Activated CD4-positive, alpha-beta T cell treated with anti-CD3 and anti-CD28 coated beads, Interleukin-2, amount 10 ng/mL, durations not matched to agents 24 days and 14 days (primary cell): ENCODE results near the gene HSPD1. TPM values are rescaled to one million over a fixed set of nuclear protein-coding genes. Genes with fewer than 3 reads are reported as not detected.

Source experiments
- DNase-seq: peaks from one replicate; pipeline ENCODE4 v3.0.0; 2022
- H3K27ac Mint-ChIP-seq: one replicate; pipeline ENCODE4 v1.8.0; 2022; ENCODE audit warnings: mild to moderate bottlenecking, mixed read lengths
- H3K27me3 Mint-ChIP-seq: one replicate; pipeline ENCODE4 v1.8.0; 2022; ENCODE audit warnings: mixed read lengths
- H3K36me3 Mint-ChIP-seq: one replicate; pipeline ENCODE4 v1.8.0; 2022; ENCODE audit warnings: low read depth, mild to moderate bottlenecking, mixed read lengths
- H3K4me1 Mint-ChIP-seq: one replicate; pipeline ENCODE4 v1.8.0; 2021; ENCODE audit warnings: mixed read lengths
- H3K4me3 Mint-ChIP-seq: one replicate; pipeline ENCODE4 v1.8.0; 2022; ENCODE audit warnings: mild to moderate bottlenecking, moderate library complexity, mixed read lengths
- H3K9me3 Mint-ChIP-seq: one replicate; pipeline ENCODE4 v1.8.0; 2021; ENCODE audit warnings: mixed read lengths
- intact Hi-C: fragments of 100-400 bp; cut with micrococcal nuclease; formaldehyde crosslinking; loops from one replicate; pipeline ENCODE4 v1.15.1; 2023
- total RNA-seq: library from RNA; stranded (reverse); gene quantifications from 2 replicates; pipeline ENCODE4 v1.2.3, GENCODE V29; 2022

The HSPD1 gene
- total RNA-seq, result 984 and 999 TPM in 2 replicates

DNA sequence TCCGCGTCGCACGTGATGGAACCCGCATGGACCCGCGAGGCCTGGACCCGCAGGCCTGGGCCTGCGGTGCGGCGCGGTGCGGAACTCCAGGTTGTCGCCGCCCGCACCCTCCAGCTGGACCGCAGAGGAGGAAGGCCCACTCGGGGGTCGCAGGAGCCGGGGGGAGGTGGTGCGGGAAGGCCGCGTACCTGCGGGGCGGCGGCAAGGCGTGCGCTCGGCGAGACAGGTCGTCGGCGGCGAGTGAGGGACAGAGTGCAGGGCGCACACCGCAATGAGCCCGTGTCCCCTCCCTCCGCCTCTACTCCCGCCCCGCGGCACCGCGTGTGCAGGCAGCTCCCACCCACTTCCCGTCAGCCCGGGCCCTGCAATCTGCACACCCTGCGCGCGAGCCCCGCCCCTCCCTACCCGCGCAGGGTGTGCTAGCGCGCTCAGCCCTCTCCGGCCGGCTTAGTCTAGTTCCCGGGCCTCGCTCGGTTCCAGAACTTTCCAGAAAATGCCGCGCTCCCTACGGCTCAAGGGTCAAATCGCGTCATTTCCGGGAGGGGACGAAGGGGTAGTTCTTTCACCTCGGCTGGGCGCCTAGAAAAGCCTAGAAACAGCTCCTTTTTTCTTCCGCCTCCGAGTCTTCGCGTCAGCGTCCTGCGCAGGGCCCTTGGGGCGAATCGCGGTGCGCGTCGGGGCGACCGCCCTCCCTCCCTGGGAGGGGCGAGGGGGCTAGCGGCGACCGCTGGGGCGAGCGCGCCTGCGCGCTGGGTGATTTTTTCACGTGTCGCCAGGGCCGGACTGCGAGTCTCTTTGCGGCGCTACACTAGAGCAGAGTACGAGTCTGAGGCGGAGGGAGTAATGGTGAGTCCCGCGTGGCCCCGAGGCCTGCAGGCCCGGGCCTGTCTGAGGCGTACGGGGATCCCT is at the start of gene HSPD1, which contains the start of gene HSPE1:
Gene HSPD1 (minus strand): TSS at position 247 of the 909 bp plus-strand sequence. CDS start 992 bp downstream, outside the sequence.
Gene HSPE1 (plus strand): TSS at position 786 of the 909 bp plus-strand sequence. CDS start 58 bp downstream, at position 844.
- peaks cover 41% of the 10 kb centered on the region for H3K4me1 Mint-ChIP-seq
- peak within 1 kb of the TSS; percentile 98 for H3K27ac Mint-ChIP-seq
- no peaks in the 10 kb centered on the region for H3K9me3 Mint-ChIP-seq
- no peaks in the 10 kb centered on the region for H3K27me3 Mint-ChIP-seq
- DNase-seq, result peak; percentile 99
- peak within 1 kb of the TSS; percentile 95 for H3K4me3 Mint-ChIP-seq
- peaks cover 85% of the 10 kb centered on the region for H3K36me3 Mint-ChIP-seq
- intact Hi-C loops, result loop anchor here (1.0 to 10.0 kb wide), 7 partner anchors 15 to 1325 kb away; partner anchors contain the start of genes COQ10B, MARS2, PGAP1 and SF3B1

DNA sequence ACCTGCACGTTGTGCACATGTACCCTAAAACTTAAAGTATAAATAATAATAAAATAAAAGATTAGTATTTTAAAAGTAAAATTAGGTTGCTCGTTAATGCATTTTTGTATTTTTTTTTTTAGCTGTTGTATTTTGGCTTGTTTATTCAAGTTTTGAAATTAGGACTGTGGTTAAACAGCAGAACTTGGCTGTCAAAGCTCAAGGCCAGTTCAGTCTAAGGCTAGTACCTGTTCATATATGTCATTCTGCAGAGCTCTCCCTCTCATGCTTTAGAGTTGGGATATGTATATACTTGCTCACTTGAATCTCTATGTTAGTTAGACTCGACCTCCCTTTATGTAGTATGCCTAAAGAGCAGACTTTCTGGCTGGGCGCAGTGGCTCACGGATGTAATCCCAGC is 48.9 kb upstream of the HSPD1 start:
- DNase-seq, result no peak
- Mint-ChIP-seq H3K27ac (no peak overlapping the region), H3K4me1 (no peaks in the 10 kb centered on the region), H3K4me3 (no peak overlapping the region), H3K36me3 (peaks cover 43% of the 10 kb centered on the region), H3K27me3 (no peaks in the 10 kb centered on the region), H3K9me3 (no peaks in the 10 kb centered on the region)
- intact Hi-C loops, result no loop called here

DNA sequence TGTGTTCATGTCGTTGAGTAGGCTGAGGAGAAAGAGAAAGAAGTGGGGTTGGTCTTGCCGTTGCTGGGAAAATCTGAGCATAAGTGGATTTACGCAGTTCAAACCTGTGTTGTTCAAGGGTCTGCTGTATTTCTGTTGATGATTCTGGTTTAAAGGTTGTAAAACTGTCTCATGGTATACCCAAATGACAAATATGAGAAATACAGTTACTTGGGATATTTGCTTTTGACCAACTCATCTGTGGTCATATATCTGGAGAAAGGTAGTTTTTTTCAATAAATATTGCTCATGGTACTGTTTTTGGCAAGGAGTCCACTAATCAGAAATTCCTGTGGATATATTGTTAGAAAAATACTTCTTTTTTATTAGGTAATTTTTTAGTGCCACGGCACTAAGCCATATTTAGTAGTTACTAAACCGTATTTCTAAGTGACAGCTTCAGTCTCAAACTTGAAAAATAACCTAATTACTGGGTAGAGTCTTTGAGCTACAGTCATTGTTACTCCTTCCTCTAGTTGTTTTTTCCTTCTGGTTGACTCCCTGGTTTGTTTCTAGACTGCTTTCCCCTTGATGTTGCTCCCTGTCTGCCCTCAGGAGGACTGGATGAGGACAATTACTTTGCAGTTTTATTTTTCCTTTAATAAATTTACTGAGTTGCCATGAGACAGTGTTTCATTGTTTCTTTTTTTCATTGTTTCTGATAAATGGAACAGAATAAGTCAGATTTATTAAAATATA is 47.7 kb upstream of the HSPD1 start:
- H3K27ac Mint-ChIP-seq, result no peak overlapping the region
- intact Hi-C loops, result no loop called here
- no peaks in the 10 kb centered on the region for H3K9me3 Mint-ChIP-seq
- no peak overlapping the region for H3K4me3 Mint-ChIP-seq
- H3K36me3 Mint-ChIP-seq, result peaks cover 42% of the 10 kb centered on the region
- no peaks in the 10 kb centered on the region for H3K4me1 Mint-ChIP-seq
- H3K27me3 Mint-ChIP-seq, result no peaks in the 10 kb centered on the region
- no peak for DNase-seq

DNA sequence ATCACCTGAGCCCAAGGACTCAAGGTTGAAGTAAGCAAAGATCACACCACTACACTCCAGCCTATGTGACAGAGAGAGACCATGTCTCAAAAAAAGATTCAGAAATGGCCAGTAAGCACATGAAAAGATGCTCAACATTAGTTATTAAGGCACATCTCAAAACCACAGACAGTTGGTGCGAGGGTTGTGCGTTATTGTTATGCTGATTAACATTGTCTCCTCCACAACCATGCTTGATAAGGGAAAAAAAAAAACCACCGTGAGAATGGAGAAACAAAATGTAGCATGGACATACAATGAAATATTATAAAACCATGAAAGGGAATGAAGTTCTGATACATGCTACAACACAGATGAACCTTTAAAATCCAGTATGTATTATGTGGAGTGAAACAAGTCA is 43.6 kb upstream of the HSPD1 start:
- H3K4me3 Mint-ChIP-seq, result no peak overlapping the region
- peaks cover 48% of the 10 kb centered on the region for H3K36me3 Mint-ChIP-seq
- H3K9me3 Mint-ChIP-seq, result no peaks in the 10 kb centered on the region
- H3K27ac Mint-ChIP-seq, result no peak overlapping the region
- H3K4me1 Mint-ChIP-seq, result peaks cover 6% of the 10 kb centered on the region
- H3K27me3 Mint-ChIP-seq, result no peaks in the 10 kb centered on the region
- intact Hi-C loops, result no loop called here
- DNase-seq, result no peak

DNA sequence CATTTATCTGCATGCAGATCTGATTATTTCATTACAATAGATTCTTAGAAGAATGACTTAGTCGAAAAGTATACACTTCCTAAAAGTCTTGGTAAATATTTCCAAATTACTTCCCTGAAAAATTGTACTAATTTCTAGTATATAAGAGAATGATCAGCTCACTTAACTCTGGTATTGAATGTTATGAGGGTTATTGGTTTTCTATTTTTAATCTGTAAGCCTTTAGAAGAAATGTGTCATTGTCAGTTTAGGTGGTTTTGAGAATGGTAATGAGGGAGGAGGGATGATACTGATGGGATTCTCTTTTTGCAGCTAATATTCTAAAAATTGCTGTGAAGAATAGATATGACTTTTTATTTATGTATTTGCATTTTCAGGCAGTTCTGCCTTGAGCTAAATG is 40.1 kb upstream of the HSPD1 start:
- Mint-ChIP-seq H3K36me3 (peaks cover 64% of the 10 kb centered on the region), H3K9me3 (no peaks in the 10 kb centered on the region), H3K4me1 (peaks cover 8% of the 10 kb centered on the region), H3K27ac (no peak overlapping the region), H3K27me3 (no peaks in the 10 kb centered on the region), H3K4me3 (no peak overlapping the region)
- intact Hi-C loops, result no loop called here
- no peak for DNase-seq

DNA sequence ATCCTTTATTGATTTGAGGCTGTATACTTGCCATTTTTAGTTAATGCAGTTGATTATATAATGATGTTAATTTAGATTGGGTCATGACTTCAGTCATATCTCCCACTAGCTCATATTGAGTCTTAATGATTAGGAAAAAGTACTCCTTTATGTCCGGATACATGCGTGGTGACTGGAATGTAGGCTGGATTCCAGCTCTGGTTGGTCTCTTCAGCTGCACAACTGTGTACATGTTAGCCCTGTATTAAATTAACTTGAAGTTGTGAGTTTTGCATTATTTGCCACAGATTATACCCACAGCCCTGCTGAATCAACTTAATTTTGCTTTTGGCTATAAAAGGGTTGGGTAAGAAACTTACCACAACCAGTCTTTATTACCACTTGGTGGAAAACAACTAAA is 38.8 kb upstream of the HSPD1 start:
- Mint-ChIP-seq H3K27ac (no peak overlapping the region), H3K4me3 (no peak overlapping the region), H3K4me1 (peaks cover 17% of the 10 kb centered on the region), H3K27me3 (no peaks in the 10 kb centered on the region), H3K9me3 (no peaks in the 10 kb centered on the region), H3K36me3 (peaks cover 63% of the 10 kb centered on the region)
- DNase-seq, result no peak
- intact Hi-C loops, result no loop called here

DNA sequence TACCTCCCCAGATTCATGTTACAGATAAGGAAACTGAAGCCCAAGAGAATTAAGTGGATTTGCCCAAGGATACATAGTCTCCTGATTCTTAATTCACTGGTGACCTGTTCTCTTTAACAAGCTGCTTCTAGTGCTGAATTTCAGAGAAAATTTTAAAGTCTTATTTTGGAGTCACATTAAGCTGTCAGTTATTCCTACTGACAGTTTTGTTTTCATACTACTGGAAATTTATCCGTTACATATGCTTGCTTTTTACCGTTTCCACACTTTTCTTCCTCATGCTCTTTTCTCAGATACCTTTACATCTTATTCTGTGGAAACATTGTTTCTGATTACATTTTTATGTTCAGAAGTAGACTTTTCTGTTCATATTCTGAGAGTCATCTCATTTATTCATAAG is 17.5 kb upstream of the HSPD1 start:
- peaks cover 17% of the 10 kb centered on the region for H3K36me3 Mint-ChIP-seq
- peak overlapping the region; percentile 91 for H3K27ac Mint-ChIP-seq
- H3K9me3 Mint-ChIP-seq, result no peaks in the 10 kb centered on the region
- intact Hi-C loops, result loop anchor here (2.0 to 10.0 kb wide), 2 partner anchors 18 to 258 kb away; no protein-coding TSS in a partner anchor
- DNase-seq, result peak; percentile 31
- H3K4me1 Mint-ChIP-seq, result peaks cover 24% of the 10 kb centered on the region
- H3K27me3 Mint-ChIP-seq, result no peaks in the 10 kb centered on the region
- peak overlapping the region; percentile 94 for H3K4me3 Mint-ChIP-seq

DNA sequence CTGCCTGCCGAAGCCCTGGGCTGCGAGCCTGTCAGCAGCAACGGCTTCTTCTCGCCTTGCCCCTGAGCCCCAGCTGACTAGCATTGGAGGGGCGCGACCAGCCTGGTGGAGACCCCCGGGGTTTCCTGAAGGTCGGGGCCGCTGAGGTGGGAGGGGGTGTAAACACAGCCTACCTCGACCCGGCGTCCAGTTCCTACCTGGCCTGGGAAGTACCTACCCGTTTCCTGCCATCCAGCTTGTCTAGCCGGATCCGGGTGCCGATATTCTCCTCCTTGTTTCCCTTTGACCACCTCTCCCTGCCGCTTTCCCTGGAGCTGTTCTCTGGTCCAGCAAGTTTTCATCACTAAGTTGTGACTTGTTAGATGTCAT is 16.7 kb upstream of the HSPD1 start:
- no peaks in the 10 kb centered on the region for H3K9me3 Mint-ChIP-seq
- peak; percentile 77 for DNase-seq
- H3K27me3 Mint-ChIP-seq, result no peaks in the 10 kb centered on the region
- H3K36me3 Mint-ChIP-seq, result peaks cover 12% of the 10 kb centered on the region
- H3K27ac Mint-ChIP-seq, result peak overlapping the region; percentile 91
- peaks cover 21% of the 10 kb centered on the region for H3K4me1 Mint-ChIP-seq
- intact Hi-C loops, result loop anchor here (1.0 to 10.0 kb wide), 4 partner anchors 18 to 258 kb away; partner anchors contain the start of genes COQ10B and MARS2
- peak overlapping the region; percentile 94 for H3K4me3 Mint-ChIP-seq

DNA sequence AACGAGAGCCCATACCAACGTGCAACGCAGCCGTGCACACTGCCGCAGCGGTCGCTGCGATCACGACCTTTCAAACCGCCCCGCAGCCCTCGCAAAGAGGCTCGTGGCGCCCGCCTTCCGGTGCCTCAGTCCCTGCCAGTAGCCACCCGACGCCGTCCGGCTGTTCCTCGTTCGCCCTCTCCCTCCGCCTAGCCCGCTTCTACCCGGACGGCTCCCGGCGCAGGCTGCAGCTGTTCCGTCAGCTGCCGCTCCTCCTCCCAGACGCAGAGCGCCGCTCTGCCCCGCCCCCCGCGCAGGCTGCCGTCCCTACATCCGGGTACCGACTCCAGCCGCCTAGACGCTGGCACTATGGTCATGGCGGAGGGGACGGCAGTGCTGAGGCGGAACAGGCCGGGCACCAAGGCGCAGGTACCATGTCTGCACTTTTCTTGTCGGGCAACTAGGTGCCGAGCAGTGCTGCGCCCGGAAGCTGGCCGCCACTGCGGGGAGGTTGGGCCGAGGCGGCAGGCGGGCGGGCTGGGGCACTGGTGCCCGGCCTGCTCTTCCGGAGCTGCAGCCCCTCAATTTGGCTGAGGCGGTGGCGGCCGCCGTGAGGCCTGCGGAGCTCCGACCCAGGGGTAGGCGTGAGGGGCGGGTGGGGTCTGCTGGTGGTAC is 16.2 kb upstream of the HSPD1 start, which contains the start of gene MOB4:
Gene MOB4 (plus strand): TSS at position 328 of the 654 bp plus-strand sequence. CDS start 21 bp downstream, at position 349.
- H3K27ac Mint-ChIP-seq, result peak within 1 kb of the TSS; percentile 91
- H3K9me3 Mint-ChIP-seq, result no peaks in the 10 kb centered on the region
- peak within 1 kb of the TSS; percentile 94 for H3K4me3 Mint-ChIP-seq
- peak; percentile 99 for DNase-seq
- intact Hi-C loops, result loop anchor here (1.0 to 10.0 kb wide), 6 partner anchors 16 to 259 kb away; partner anchors contain the start of genes COQ10B, HSPE1, MARS2 and SF3B1
- peaks cover 8% of the 10 kb centered on the region for H3K36me3 Mint-ChIP-seq
- H3K27me3 Mint-ChIP-seq, result no peaks in the 10 kb centered on the region
- H3K4me1 Mint-ChIP-seq, result peaks cover 21% of the 10 kb centered on the region

DNA sequence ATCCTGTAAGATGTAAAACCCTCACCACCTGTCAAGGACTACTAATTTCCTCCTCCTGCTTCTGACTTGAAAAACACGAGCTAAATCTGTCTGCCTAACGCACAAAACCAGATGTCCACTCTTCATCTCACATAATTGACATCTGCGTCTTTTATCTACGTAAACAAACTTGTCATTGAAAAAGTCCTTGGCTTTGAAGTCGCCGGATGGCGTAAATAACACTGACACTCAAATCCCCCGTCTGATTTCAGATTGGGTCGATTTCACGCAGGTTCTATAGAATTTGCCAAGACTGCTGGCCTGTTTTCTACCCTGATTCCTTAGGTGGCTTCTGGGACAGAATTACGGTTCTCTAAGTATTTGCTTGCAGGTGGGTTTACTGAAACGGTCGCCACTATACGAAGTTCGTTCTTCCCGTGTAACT is 15.7 kb upstream of the HSPD1 start:
- Mint-ChIP-seq H3K4me1 (peaks cover 19% of the 10 kb centered on the region), H3K9me3 (no peaks in the 10 kb centered on the region), H3K4me3 (peak overlapping the region; percentile 94), H3K27ac (peak overlapping the region; percentile 91), H3K27me3 (no peaks in the 10 kb centered on the region), H3K36me3 (peaks cover 5% of the 10 kb centered on the region)
- intact Hi-C loops, result loop anchor here (1.0 to 10.0 kb wide), 3 partner anchors 15 to 259 kb away; partner anchors contain the start of genes HSPE1 and SF3B1
- DNase-seq, result no peak

DNA sequence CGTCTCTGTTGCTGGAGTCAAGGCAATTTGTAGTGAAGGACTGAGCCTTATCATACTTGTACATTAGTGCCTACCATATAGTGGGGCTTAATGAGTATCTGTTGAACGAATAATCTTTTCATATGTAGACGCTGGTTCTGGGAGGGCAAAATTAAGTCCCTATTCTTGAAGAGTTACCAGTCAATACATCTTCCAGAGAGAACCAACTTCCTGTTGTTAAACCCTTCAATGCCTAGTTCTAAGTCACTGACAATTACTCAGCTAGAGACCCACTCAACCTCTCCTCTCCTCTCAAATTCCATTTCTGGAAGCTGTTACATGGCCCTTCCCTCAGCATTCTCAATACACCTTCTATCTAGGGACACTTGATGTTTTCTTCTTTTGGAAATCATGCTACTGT is 15.1 kb upstream of the HSPD1 start:
- peak overlapping the region; percentile 94 for H3K4me3 Mint-ChIP-seq
- peak overlapping the region; percentile 91 for H3K27ac Mint-ChIP-seq
- peaks cover 18% of the 10 kb centered on the region for H3K4me1 Mint-ChIP-seq
- no peaks in the 10 kb centered on the region for H3K9me3 Mint-ChIP-seq
- intact Hi-C loops, result loop anchor here (1.0 to 10.0 kb wide), 3 partner anchors 14 to 260 kb away; partner anchors contain the start of genes HSPE1 and SF3B1
- DNase-seq, result peak; percentile 65
- H3K36me3 Mint-ChIP-seq, result peaks cover 6% of the 10 kb centered on the region
- H3K27me3 Mint-ChIP-seq, result no peaks in the 10 kb centered on the region

DNA sequence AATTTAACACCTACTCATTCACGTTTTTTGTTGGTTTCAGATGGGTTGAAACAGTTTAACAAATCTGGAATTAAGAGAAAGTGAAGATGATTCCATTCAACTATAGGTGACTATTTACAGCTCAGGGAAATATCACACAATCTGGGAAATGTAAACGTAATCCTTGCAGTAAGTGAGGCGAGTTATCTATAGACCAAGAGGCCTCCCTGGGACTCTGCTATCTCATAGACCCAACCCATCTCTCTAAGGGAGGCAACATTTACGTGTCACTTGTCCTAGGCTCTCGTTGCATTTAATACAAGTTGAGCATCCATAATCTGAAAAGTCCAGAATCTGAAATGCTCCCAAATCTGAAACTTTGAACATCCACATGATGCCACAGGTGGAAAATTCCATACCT is 14.3 kb upstream of the HSPD1 start:
- intact Hi-C loops, result loop anchor here (10.0 kb wide), 1 partner anchor 261 kb away; no protein-coding TSS in a partner anchor
- Mint-ChIP-seq H3K4me3 (no peak overlapping the region), H3K27me3 (no peaks in the 10 kb centered on the region)

DNA sequence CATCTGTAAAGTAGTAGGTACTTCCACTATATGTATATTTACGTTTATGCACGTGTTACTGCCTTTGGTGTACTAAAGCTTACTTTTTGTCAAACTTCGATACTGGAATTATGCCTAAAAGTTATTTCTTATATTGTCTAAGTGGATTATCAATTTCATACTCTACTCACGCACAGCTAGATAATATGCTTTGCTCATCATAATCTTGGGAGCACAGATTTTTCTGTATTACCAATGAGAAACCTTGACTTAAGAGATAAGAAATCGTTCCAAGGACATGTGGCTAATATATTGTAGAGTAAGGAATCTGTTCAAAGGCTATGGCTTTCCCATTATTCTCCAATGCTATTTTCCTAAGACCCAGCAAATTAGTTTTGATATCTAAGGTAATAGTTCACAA is 7.0 kb upstream of the HSPD1 start:
- H3K27me3 Mint-ChIP-seq, result no peaks in the 10 kb centered on the region
- no peaks in the 10 kb centered on the region for H3K9me3 Mint-ChIP-seq
- no peak for DNase-seq
- intact Hi-C loops, result loop anchor here (10.0 kb wide), 1 partner anchor 1332 kb away; the partner anchor contains the start of gene STK17B
- H3K36me3 Mint-ChIP-seq, result peaks cover 44% of the 10 kb centered on the region
- no peak overlapping the region for H3K4me3 Mint-ChIP-seq
- H3K4me1 Mint-ChIP-seq, result peaks cover 13% of the 10 kb centered on the region
- no peak overlapping the region for H3K27ac Mint-ChIP-seq

More for the DNA sequence above, 14.3 kb upstream of the HSPD1 start:
- Mint-ChIP-seq H3K36me3 (peaks cover 6% of the 10 kb centered on the region), H3K9me3 (no peaks in the 10 kb centered on the region), H3K4me1 (peaks cover 16% of the 10 kb centered on the region), H3K27ac (no peak overlapping the region)
- DNase-seq, result no peak
